HepG2 (cell line): ENCODE data around the gene TEKT5. TPM values are rescaled to one million over a fixed set of nuclear protein-coding genes. Genes with fewer than 3 reads are reported as not detected.
A peak's percentile ranks its signal among the peaks of the same experiment; 100 is the strongest.

Experiments used
- BRD4 ChIP-seq: sonication (generic); formaldehyde crosslinking; IDR thresholded peaks from 2 replicates; pipeline ENCODE4 v1.4.0; 2020; ENCODE audit warnings: missing genetic modification reagents
- KLF11 ChIP-seq: IDR thresholded peaks from 2 replicates; pipeline ENCODE4 v1.6.1; 2016; ENCODE audit warnings: missing compliant biosample characterization
- KLF9 ChIP-seq: IDR thresholded peaks from 2 replicates; pipeline ENCODE4 v1.6.1; 2016; ENCODE audit warnings: low read depth
- NFKB2 ChIP-seq: sonication (generic); formaldehyde crosslinking; IDR thresholded peaks from 2 replicates; pipeline ENCODE4 v1.4.0; 2020; ENCODE audit warnings: missing genetic modification reagents, borderline replicate concordance
- NR2C2 ChIP-seq: sonication (generic); formaldehyde crosslinking; IDR thresholded peaks from 2 replicates; pipeline ENCODE4 v1.4.0; 2020; ENCODE audit warnings: missing genetic modification reagents, mild to moderate bottlenecking, moderate library complexity, borderline replicate concordance
- PHF20 ChIP-seq: sonication (generic); formaldehyde crosslinking; IDR thresholded peaks from 2 replicates; pipeline ENCODE4 v1.5.0; 2020; ENCODE audit warnings: mild to moderate bottlenecking, missing genetic modification reagents
- RBFOX2 ChIP-seq: fragments of 200-400 bp; formaldehyde crosslinking; IDR thresholded peaks from 2 replicates; pipeline ENCODE4 v1.6.1; 2017; ENCODE audit warnings: low read depth, mild to moderate bottlenecking, low read length
- RFX5 ChIP-seq: IDR thresholded peaks from 2 replicates; pipeline ENCODE4 v1.6.1; 2011; ENCODE audit warnings: low read depth, low read length, improper control_type of control experiment
- SALL1 ChIP-seq: sonication (generic); formaldehyde crosslinking; IDR thresholded peaks from 2 replicates; pipeline ENCODE4 v1.8.0; 2022; ENCODE audit warnings: mild to moderate bottlenecking, missing genetic modification reagents
- TCF7L2 ChIP-seq: IDR thresholded peaks from 2 replicates; pipeline ENCODE4 v1.6.1; 2011; ENCODE audit warnings: mild to moderate bottlenecking, low read depth, low read length, moderate library complexity
- ZBTB8A ChIP-seq: sonication (generic); formaldehyde crosslinking; IDR thresholded peaks from 2 replicates; pipeline ENCODE4 v1.4.0; 2020; ENCODE audit warnings: mild to moderate bottlenecking, low read depth, missing genetic modification reagents, borderline replicate concordance
- ZKSCAN8 ChIP-seq: IDR thresholded peaks from 2 replicates; pipeline ENCODE4 v1.6.1; 2016; ENCODE audit warnings: borderline replicate concordance, missing genetic modification reagents, missing compliant biosample characterization
- ZNF382 ChIP-seq: sonication (generic); formaldehyde crosslinking; IDR thresholded peaks from 2 replicates; pipeline ENCODE4 v1.5.0; 2020; ENCODE audit warnings: missing genetic modification reagents, mild to moderate bottlenecking, borderline replicate concordance
- ZNF432 ChIP-seq: sonication (generic); formaldehyde crosslinking; IDR thresholded peaks from 2 replicates; pipeline ENCODE4 v1.5.0; 2020; ENCODE audit warnings: missing genetic modification reagents, mild to moderate bottlenecking, borderline replicate concordance
- ZNF496 ChIP-seq: sonication (generic); formaldehyde crosslinking; IDR thresholded peaks from 2 replicates; pipeline ENCODE4 v1.8.1; 2023; ENCODE audit warnings: mild to moderate bottlenecking, moderate library complexity, missing genetic modification reagents; ENCODE audit not compliant: insufficient replicate concordance
- ZNF552 ChIP-seq: sonication (generic); formaldehyde crosslinking; IDR thresholded peaks from 2 replicates; pipeline ENCODE4 v1.9.0; 2022; ENCODE audit warnings: missing genetic modification reagents, mild to moderate bottlenecking, borderline replicate concordance
- ZNF777 ChIP-seq: sonication (generic); formaldehyde crosslinking; IDR thresholded peaks from 2 replicates; pipeline ENCODE4 v1.4.0; 2020; ENCODE audit warnings: missing genetic modification reagents
- polyA plus RNA-seq, 8 experiments: library from polyadenylated mRNA; depleted of rRNA in 3 of 8; stranded (reverse) in 7 of 8; unstranded in 1 of 8; fragments of >200 nt; fragmentation: Illumina TruSeq in 4 of 8; extraction: Trizol in 4 of 8; gene quantifications; 2 replicates each; pipeline versions ENCODE4 v1.2.1 to v1.2.3, GENCODE V29; 2011 to 2016; ENCODE audit warnings: low read depth in 4 of 8, missing spikeins in 1 of 8, mixed read lengths in 1 of 8; ENCODE audit not compliant: insufficient read depth in 1 of 8
- total RNA-seq, 5 experiments: library from RNA; depleted of rRNA; stranded (reverse); fragments of >200 nt; fragmentation: Illumina TruSeq; extraction: Trizol; gene quantifications; 2 replicates each; pipeline ENCODE4 v1.2.3, GENCODE V29; 2016; ENCODE audit warnings: low read depth in 1 of 5
- TF ChIP-seq, protein P1 (sequence below): sonication (generic); formaldehyde crosslinking; IDR thresholded peaks from 2 replicates; pipeline ENCODE4 v1.5.1; 2020; ENCODE audit warnings: mild to moderate bottlenecking, missing genetic modification reagents, borderline replicate concordance
- TF ChIP-seq, protein P2 (sequence below): sonication (generic); formaldehyde crosslinking; IDR thresholded peaks from 2 replicates; pipeline ENCODE4 v1.4.0; 2020; ENCODE audit warnings: missing genetic modification reagents
- TF ChIP-seq, protein P3 (sequence below): IDR thresholded peaks from 2 replicates; pipeline ENCODE4 v1.6.1; 2016; ENCODE audit warnings: missing compliant biosample characterization, missing genetic modification reagents, borderline replicate concordance

The TEKT5 gene
- total and polyA plus RNA-seq, 2 of the 13 experiments (the other 11 are each of a cell fraction or from before 2014, with no cell fraction given) = 0.16 TPM; not detected in 1

DNA sequence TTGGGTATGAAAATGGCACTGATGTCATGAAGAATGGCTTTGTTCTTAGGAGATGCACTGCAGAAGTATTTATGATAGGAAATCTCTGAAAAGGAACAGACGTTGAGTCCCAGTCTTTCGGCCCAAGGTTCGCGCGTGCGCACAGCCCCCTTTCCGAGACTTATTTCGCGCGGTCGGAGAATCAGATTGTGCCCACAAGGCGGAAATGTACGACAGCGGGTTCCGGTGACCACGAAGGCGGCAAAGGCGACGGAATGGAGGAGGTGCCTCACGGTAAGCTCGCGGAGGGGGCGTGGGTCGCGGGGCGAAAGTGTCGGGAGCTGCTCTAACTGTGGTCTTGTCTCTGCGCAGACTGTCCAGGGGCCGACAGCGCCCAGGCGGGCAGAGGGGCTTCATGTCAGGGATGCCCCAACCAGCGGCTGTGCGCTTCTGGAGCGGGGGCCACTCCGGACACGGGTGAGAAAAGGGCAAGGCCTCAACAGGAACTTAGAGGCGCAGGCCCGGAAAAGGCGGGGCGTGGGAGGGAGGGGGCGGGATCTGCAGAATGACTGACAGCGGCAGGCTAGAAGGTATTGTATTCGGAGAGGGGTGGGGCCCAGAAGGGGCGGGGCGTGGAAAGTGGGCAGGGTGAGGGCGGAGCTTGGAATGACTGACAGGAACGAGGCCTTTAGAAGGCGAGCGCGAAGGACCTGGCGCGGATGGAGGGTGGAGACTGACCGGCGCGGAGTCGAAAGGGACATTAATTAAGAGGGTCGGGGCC lies 49.1 kb upstream of the TEKT5 start, which contains the start of gene NUBP1 (continued):
- TF ChIP-seq KLF9 (CRISPR knock-in tag) (no peak; the same call in 1 of the 2 replicates), ZNF432 (no peak), ZNF552 (CRISPR knock-in tag) (peak; percentile 89; the same call in 1 of the 2 replicates), ZBTB8A (CRISPR knock-in tag) (no peak), NFKB2 (CRISPR knock-in tag) (peak; percentile 99; the same call in 1 of the 2 replicates), ZKSCAN8 (CRISPR knock-in tag) (0 out of 2 replicates have a peak, but pooled peaks have one; percentile 24), PHF20 (CRISPR knock-in tag) (peak; percentile 97), BRD4 (CRISPR knock-in tag) (peak; percentile 97), ZNF496 (CRISPR knock-in tag) (no peak), RFX5 (peak; percentile 32; the same call in 1 of the 2 replicates), SALL1 (CRISPR knock-in tag) (peak; percentile 98), KLF11 (CRISPR knock-in tag) (peak; percentile 27; the same call in 1 of the 2 replicates), TCF7L2 (no peak), ZNF382 (CRISPR knock-in tag) (no peak), RBFOX2 (peak; percentile 100), ZNF777 (peak; percentile 66), NR2C2 (CRISPR knock-in tag) (peak; percentile 91)
- TF ChIP-seq, protein P1, sequence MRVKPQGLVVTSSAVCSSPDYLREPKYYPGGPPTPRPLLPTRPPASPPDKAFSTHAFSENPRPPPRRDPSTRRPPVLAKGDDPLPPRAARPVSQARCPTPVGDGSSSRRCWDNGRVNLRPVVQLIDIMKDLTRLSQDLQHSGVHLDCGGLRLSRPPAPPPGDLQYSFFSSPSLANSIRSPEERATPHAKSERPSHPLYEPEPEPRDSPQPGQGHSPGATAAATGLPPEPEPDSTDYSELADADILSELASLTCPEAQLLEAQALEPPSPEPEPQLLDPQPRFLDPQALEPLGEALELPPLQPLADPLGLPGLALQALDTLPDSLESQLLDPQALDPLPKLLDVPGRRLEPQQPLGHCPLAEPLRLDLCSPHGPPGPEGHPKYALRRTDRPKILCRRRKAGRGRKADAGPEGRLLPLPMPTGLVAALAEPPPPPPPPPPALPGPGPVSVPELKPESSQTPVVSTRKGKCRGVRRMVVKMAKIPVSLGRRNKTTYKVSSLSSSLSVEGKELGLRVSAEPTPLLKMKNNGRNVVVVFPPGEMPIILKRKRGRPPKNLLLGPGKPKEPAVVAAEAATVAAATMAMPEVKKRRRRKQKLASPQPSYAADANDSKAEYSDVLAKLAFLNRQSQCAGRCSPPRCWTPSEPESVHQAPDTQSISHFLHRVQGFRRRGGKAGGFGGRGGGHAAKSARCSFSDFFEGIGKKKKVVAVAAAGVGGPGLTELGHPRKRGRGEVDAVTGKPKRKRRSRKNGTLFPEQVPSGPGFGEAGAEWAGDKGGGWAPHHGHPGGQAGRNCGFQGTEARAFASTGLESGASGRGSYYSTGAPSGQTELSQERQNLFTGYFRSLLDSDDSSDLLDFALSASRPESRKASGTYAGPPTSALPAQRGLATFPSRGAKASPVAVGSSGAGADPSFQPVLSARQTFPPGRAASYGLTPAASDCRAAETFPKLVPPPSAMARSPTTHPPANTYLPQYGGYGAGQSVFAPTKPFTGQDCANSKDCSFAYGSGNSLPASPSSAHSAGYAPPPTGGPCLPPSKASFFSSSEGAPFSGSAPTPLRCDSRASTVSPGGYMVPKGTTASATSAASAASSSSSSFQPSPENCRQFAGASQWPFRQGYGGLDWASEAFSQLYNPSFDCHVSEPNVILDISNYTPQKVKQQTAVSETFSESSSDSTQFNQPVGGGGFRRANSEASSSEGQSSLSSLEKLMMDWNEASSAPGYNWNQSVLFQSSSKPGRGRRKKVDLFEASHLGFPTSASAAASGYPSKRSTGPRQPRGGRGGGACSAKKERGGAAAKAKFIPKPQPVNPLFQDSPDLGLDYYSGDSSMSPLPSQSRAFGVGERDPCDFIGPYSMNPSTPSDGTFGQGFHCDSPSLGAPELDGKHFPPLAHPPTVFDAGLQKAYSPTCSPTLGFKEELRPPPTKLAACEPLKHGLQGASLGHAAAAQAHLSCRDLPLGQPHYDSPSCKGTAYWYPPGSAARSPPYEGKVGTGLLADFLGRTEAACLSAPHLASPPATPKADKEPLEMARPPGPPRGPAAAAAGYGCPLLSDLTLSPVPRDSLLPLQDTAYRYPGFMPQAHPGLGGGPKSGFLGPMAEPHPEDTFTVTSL = 0 out of 2 replicates have a peak, but pooled peaks have one; percentile 52
- TF ChIP-seq, protein P2, sequence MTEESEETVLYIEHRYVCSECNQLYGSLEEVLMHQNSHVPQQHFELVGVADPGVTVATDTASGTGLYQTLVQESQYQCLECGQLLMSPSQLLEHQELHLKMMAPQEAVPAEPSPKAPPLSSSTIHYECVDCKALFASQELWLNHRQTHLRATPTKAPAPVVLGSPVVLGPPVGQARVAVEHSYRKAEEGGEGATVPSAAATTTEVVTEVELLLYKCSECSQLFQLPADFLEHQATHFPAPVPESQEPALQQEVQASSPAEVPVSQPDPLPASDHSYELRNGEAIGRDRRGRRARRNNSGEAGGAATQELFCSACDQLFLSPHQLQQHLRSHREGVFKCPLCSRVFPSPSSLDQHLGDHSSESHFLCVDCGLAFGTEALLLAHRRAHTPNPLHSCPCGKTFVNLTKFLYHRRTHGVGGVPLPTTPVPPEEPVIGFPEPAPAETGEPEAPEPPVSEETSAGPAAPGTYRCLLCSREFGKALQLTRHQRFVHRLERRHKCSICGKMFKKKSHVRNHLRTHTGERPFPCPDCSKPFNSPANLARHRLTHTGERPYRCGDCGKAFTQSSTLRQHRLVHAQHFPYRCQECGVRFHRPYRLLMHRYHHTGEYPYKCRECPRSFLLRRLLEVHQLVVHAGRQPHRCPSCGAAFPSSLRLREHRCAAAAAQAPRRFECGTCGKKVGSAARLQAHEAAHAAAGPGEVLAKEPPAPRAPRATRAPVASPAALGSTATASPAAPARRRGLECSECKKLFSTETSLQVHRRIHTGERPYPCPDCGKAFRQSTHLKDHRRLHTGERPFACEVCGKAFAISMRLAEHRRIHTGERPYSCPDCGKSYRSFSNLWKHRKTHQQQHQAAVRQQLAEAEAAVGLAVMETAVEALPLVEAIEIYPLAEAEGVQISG = peak; percentile 95
- TF ChIP-seq, protein P3, sequence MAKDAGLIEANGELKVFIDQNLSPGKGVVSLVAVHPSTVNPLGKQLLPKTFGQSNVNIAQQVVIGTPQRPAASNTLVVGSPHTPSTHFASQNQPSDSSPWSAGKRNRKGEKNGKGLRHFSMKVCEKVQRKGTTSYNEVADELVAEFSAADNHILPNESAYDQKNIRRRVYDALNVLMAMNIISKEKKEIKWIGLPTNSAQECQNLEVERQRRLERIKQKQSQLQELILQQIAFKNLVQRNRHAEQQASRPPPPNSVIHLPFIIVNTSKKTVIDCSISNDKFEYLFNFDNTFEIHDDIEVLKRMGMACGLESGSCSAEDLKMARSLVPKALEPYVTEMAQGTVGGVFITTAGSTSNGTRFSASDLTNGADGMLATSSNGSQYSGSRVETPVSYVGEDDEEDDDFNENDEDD (CRISPR knock-in tag) = peak; percentile 98
